Measurements from ENCODE around the gene ST6GAL1.
"Not testable (repeated sequence)": the region's sequence is repeated elsewhere in the genome, so short reads cannot be mapped to it uniquely, and the experiment has no call there.

Gene ST6GAL1

GRCh38 chr3:186962445-186962844, 32.1 kb downstream of the ST6GAL1 start:
- DNase-seq (ENCODE audit: low spot score), result no peak
- TF ChIP-seq, protein P1, sequence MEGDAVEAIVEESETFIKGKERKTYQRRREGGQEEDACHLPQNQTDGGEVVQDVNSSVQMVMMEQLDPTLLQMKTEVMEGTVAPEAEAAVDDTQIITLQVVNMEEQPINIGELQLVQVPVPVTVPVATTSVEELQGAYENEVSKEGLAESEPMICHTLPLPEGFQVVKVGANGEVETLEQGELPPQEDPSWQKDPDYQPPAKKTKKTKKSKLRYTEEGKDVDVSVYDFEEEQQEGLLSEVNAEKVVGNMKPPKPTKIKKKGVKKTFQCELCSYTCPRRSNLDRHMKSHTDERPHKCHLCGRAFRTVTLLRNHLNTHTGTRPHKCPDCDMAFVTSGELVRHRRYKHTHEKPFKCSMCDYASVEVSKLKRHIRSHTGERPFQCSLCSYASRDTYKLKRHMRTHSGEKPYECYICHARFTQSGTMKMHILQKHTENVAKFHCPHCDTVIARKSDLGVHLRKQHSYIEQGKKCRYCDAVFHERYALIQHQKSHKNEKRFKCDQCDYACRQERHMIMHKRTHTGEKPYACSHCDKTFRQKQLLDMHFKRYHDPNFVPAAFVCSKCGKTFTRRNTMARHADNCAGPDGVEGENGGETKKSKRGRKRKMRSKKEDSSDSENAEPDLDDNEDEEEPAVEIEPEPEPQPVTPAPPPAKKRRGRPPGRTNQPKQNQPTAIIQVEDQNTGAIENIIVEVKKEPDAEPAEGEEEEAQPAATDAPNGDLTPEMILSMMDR (conservative IDR thresholded peaks at IDR 0.05; ENCODE audit: low read depth), result no peak
- CTCF ChIA-PET, result no interaction called here
- no peak overlapping the region for H3K27ac ChIP-seq
- POLR2A ChIA-PET (ENCODE audit: low non-redundant PET), result no interaction called here

DNA sequence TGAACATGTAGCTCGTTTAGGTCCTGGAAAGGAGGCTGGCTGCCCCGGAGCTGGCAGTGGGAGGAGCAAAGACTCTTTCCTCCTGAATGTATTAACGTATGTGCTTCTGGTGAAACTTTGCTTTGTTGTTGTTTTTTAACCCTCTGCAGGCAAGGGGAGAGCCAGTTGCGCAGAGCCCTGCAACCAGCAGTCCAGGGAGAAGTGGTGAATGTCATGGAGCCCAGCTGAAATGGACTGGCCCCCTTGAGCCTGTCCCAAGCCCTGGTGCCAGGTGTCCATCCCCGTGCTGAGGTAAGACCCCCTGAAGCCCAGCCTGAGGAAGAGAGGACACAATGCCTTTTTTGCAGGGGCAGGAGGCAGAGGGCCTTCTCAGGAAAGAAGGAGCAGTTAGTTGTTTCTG, 33.3 kb downstream of the ST6GAL1 start:
- ChIA-PET CTCF (no interaction called here), POLR2A (ENCODE audit: low non-redundant PET) (no interaction called here)
- TF ChIP-seq, protein P1 (conservative IDR thresholded peaks at IDR 0.05; ENCODE audit: low read depth), result no peak
- no peak for DNase-seq (ENCODE audit: low spot score)
- H3K27ac ChIP-seq, result no peak overlapping the region

- no peak overlapping the region for H3K27ac ChIP-seq
- no peak for DNase-seq (ENCODE audit: low spot score)
- POLR2A ChIA-PET (ENCODE audit: low non-redundant PET), result no interaction called here
- CTCF ChIA-PET, result no interaction called here
- TF ChIP-seq, protein P1 (conservative IDR thresholded peaks at IDR 0.05; ENCODE audit: low read depth), result no peak
These were observed 33.7 kb downstream of the ST6GAL1 start for GRCh38 chr3:186964071-186964470.

GRCh38 chr3:186964616-186965015, 34.3 kb downstream of the ST6GAL1 start:
- no peak overlapping the region for H3K27ac ChIP-seq
- no peak for DNase-seq (ENCODE audit: low spot score)
- TF ChIP-seq, protein P1 (conservative IDR thresholded peaks at IDR 0.05; ENCODE audit: low read depth), result no peak
- ChIA-PET POLR2A (ENCODE audit: low non-redundant PET) (no interaction called here), CTCF (no interaction called here)

GRCh38 chr3:186965141-186965879, 35.0 kb downstream of the ST6GAL1 start:
- POLR2A ChIA-PET (ENCODE audit: low non-redundant PET), result no interaction called here
- no peak overlapping the region for H3K27ac ChIP-seq
- DNase-seq (ENCODE audit: low spot score), result no peak
- CTCF ChIA-PET, result no interaction called here
- TF ChIP-seq, protein P1 (conservative IDR thresholded peaks at IDR 0.05; ENCODE audit: low read depth), result no peak

- no peak overlapping the region for H3K27ac ChIP-seq
- ChIA-PET POLR2A (ENCODE audit: low non-redundant PET) (no interaction called here), CTCF (no interaction called here)
- TF ChIP-seq, protein P1 (conservative IDR thresholded peaks at IDR 0.05; ENCODE audit: low read depth), result no peak
- no peak for DNase-seq (ENCODE audit: low spot score)
These were observed 36.1 kb downstream of the ST6GAL1 start for GRCh38 chr3:186966406-186966805.

DNA sequence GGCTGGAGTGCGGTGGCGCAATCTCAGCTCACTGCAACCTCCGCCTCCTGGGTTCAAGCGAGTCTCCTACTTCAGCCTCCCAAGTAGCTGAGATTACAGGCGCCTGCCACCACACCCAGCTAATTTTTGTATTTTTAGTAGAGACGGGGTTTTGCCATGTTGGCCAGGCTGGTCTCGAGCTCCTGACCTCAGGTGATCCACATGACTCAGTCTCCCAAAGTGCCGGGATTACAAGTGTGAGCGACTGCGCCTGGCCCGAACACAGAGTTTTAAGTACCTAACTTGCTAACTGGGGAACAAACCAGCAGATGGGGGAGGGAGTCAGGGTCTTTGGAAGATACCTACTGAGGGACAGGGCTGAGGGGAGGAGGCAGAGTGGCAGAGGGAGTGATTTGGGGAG, 36.9 kb downstream of the ST6GAL1 start:
- DNase-seq (ENCODE audit: low spot score); POLR2A ChIA-PET (ENCODE audit: low non-redundant PET); H3K27ac ChIP-seq: not testable (repeated sequence)
- CTCF ChIA-PET, result interaction anchor here (0.6 kb wide), 1 partner anchor 157 kb away, joined by 3 read pairs; no protein-coding TSS in a partner anchor

Measured in RWPE1 (cell line).